ENCODE measurements around the gene B3GAT1. TPM values are rescaled to one million over a fixed set of nuclear protein-coding genes. Genes with fewer than 3 reads are reported as not detected.

B3GAT1 gene
- polyA plus RNA-seq, 3 donors = not detected

- H3K9me3 Mint-ChIP-seq = peaks cover 0 to 2% (median 0%) of the 10 kb centered on the region in 7 donors
- Histone ChIP-seq H3K4me3 (replicated peaks in 1 of 3; ENCODE audit: low read depth in 2 of 3, low read length in 3 of 3) (no peak overlapping the region), H3K9me3 (replicated peaks in 1 of 2; ENCODE audit: control insufficient read depth in 1 of 2, insufficient read depth in 1 of 2, low read length in 2 of 2) (no peaks in the 10 kb centered on the region), H3K27ac (ENCODE audit: low read depth in 1 of 2, low read length in 2 of 2) (no peak overlapping the region), H4K20me1 (ENCODE audit: insufficient read depth, low read length) (no peaks in the 10 kb centered on the region), H3K4me1 (ENCODE audit: control insufficient read depth in 1 of 2, insufficient read depth in 2 of 2, low read length in 2 of 2) (no peaks in the 10 kb centered on the region), H3K4me2 (replicated peaks; ENCODE audit: extremely low read depth, low read length, poor library complexity, severe bottlenecking) (no peak overlapping the region), H2AFZ (ENCODE audit: insufficient read depth, low read depth, low read length, poor library complexity, severe bottlenecking) (no peak overlapping the region), H3K36me3 (replicated peaks in 1 of 2; ENCODE audit: control insufficient read depth in 1 of 2, insufficient read depth in 2 of 2, low read length in 2 of 2) (no peaks in the 10 kb centered on the region), H3K27me3 (ENCODE audit: control insufficient read depth in 2 of 2, insufficient read depth in 2 of 2, low read length in 2 of 2) (no peaks in the 10 kb centered on the region), H3K9ac (ENCODE audit: insufficient read depth, low read length, poor library complexity, severe bottlenecking) (no peak overlapping the region), H3K79me2 (ENCODE audit: insufficient read depth, low read length) (no peaks in the 10 kb centered on the region)
- no peak for DNase-seq
- WGBS (ENCODE audit: insufficient coverage) = 87% methylated on average over 16 of the region's 18 CpGs
- H3K36me3 Mint-ChIP-seq = no peaks in the 10 kb centered on the region
- no peak overlapping the region for H3K4me3 Mint-ChIP-seq
- TF ChIP-seq CTCF (IDR thresholded peaks at IDR 0.05) = no peak
- H3K4me1 Mint-ChIP-seq = no peaks in the 10 kb centered on the region
- intact Hi-C loops (cut with micrococcal nuclease) = no loop called here
- peaks cover 2 to 10% (median 3%) of the 10 kb centered on the region in 3 donors for H3K27me3 Mint-ChIP-seq (ENCODE audit: low read depth in 3 of 3)
- no peak overlapping the region for H3K27ac Mint-ChIP-seq
These were observed 14.6 kb downstream of the B3GAT1 start for GRCh38 chr11:134397304-134398078.

DNA sequence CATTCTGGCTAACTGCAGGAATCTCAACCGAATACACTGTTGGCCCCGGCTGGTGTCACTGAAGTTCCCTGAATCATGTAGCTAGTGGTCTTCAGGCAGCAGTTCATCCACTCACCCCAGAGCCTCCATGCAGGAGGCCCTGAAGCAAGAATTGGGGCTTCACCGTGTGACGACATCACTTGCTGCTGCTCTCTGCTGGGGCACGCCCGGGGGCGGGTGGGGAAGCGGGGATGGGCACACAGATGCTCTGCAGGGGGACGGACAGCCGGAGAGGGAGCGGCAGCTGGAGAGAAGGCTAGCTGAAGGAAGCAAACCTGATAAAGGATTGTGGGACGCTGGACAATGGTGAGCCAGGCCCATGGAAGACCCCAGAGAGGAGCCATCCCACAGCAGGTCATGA lies 17.0 kb downstream of the B3GAT1 start:
- WGBS (ENCODE audit: insufficient coverage) = 86% methylated on average over 12 of the region's 12 CpGs
- no peaks in the 10 kb centered on the region for H3K4me1 Mint-ChIP-seq

More for the DNA sequence above, 17.0 kb downstream of the B3GAT1 start:
- Mint-ChIP-seq H3K4me3 (no peak overlapping the region), H3K27ac (no peak overlapping the region), H3K9me3 (no peaks in the 10 kb centered on the region), H3K27me3 (ENCODE audit: low read depth in 3 of 3) (peaks cover 3 to 10% (median 5%) of the 10 kb centered on the region in 3 donors), H3K36me3 (no peaks in the 10 kb centered on the region)
- no peak for DNase-seq
- Histone ChIP-seq H3K4me3 (replicated peaks in 1 of 3; ENCODE audit: low read depth in 2 of 3, low read length in 3 of 3) (no peak overlapping the region), H3K27ac (ENCODE audit: low read depth in 1 of 2, low read length in 2 of 2) (no peak overlapping the region), H3K79me2 (ENCODE audit: insufficient read depth, low read length) (no peaks in the 10 kb centered on the region), H4K20me1 (ENCODE audit: insufficient read depth, low read length) (no peaks in the 10 kb centered on the region), H3K9me3 (replicated peaks in 1 of 2; ENCODE audit: control insufficient read depth in 1 of 2, insufficient read depth in 1 of 2, low read length in 2 of 2) (no peaks in the 10 kb centered on the region), H3K27me3 (ENCODE audit: control insufficient read depth in 2 of 2, insufficient read depth in 2 of 2, low read length in 2 of 2) (no peaks in the 10 kb centered on the region), H3K9ac (ENCODE audit: insufficient read depth, low read length, poor library complexity, severe bottlenecking) (no peak overlapping the region), H3K36me3 (replicated peaks in 1 of 2; ENCODE audit: control insufficient read depth in 1 of 2, insufficient read depth in 2 of 2, low read length in 2 of 2) (no peaks in the 10 kb centered on the region), H3K4me1 (ENCODE audit: control insufficient read depth in 1 of 2, insufficient read depth in 2 of 2, low read length in 2 of 2) (no peaks in the 10 kb centered on the region), H2AFZ (ENCODE audit: insufficient read depth, low read depth, low read length, poor library complexity, severe bottlenecking) (no peak overlapping the region), H3K4me2 (replicated peaks; ENCODE audit: extremely low read depth, low read length, poor library complexity, severe bottlenecking) (no peak overlapping the region)
- intact Hi-C loops (cut with micrococcal nuclease) = no loop called here
- TF ChIP-seq CTCF (IDR thresholded peaks at IDR 0.05) = no peak

All from CD14-positive monocyte (primary cell).